K562 (cell line): ENCODE measurements around the gene LTBP1. TPM values are rescaled to one million over a fixed set of nuclear protein-coding genes. Genes with fewer than 3 reads are reported as not detected.

Experiments used
- ATAC-seq: fragments of 200-7000 bp; cut with Tn5 transposase; 3 replicates; pipeline ENCODE4 v1.9.1; 2020; ENCODE audit warnings: moderate library complexity
- BruUV-seq: library from RNA; stranded (reverse); fragments of 400-500 nt; replicated peaks from 2 replicates; lab custom pipeline; 2021; lab: Mats Ljungman, UMichigan
- CTCF ChIA-PET: fragments of 300-600 bp; formaldehyde crosslinking; extraction: SDS; loops from one replicate; lab custom pipeline; 2021; ENCODE audit warnings: low intra/inter-chr PET ratio; lab: Yijun Ruan, JAX
- POLR2A ChIA-PET: fragments of 300-600, 350-650 bp; sonication (Branson Sonifier 250); formaldehyde crosslinking; extraction: SDS; loops from one replicate; lab custom pipeline; 2021; ENCODE audit warnings: antibody characterized with exemption, inconsistent platforms; lab: Yijun Ruan, JAX
- DNase-seq, 4 experiments: peaks; one replicate each; pipeline versions ENCODE4 v3.0.0 to v3.0.0-alpha.2; 2011 to 2018; ENCODE audit warnings: low spot score in 3 of 4, mixed read lengths in 3 of 4; ENCODE audit errors: extremely low read depth in 1 of 4
- FAIRE-seq: peaks from 2 replicates; lab custom pipeline; 2011; peaks lifted over from hg19 to GRCh38; lab: Jason Lieb, UNC
- H2AFZ ChIP-seq: 2 replicates; pipeline ENCODE4 v1.6.0; 2011; ENCODE audit warnings: low read depth, low read length, control low read depth, inconsistent platforms
- H3K27ac ChIP-seq: fragments of 200-600 bp; 3 replicates; pipeline ENCODE4 v1.8.0; 2011; ENCODE audit warnings: low read depth, mild to moderate bottlenecking, control low read depth, inconsistent platforms, low read length, moderate library complexity, mixed read lengths; ENCODE audit errors: extremely low read depth
- H3K27me3 ChIP-seq, 2 experiments: fragments of 300-600 bp in 1 of 2; 2 replicates in 1 of 2; 3 replicates in 1 of 2; pipeline versions ENCODE4 v1.6.0 to v1.8.0; 2011; ENCODE audit warnings: inconsistent platforms in 2 of 2, low read length in 2 of 2, mild to moderate bottlenecking in 1 of 2, mixed read lengths in 1 of 2, moderate library complexity in 1 of 2; ENCODE audit not compliant: control insufficient read depth in 2 of 2, insufficient read depth in 2 of 2
- H3K36me3 ChIP-seq: fragments of 300-600 bp; 3 replicates; pipeline ENCODE4 v1.8.0; 2011; ENCODE audit warnings: mild to moderate bottlenecking, low read length, inconsistent platforms; ENCODE audit not compliant: control insufficient read depth, insufficient read depth
- H3K4me1 ChIP-seq, 2 experiments: fragments of 200-600 bp in 1 of 2; replicated peaks in 1 of 2; 2 replicates in 1 of 2; 3 replicates in 1 of 2; pipeline versions ENCODE4 v1.5.1 to v1.8.0; 2011; ENCODE audit warnings: inconsistent platforms in 2 of 2, low read length in 2 of 2, mild to moderate bottlenecking in 1 of 2, mixed read lengths in 1 of 2, moderate library complexity in 1 of 2; ENCODE audit not compliant: control insufficient read depth in 2 of 2, insufficient read depth in 2 of 2
- H3K4me2 ChIP-seq: 2 replicates; pipeline ENCODE4 v1.6.1; 2011; ENCODE audit warnings: low read length, control low read depth, inconsistent platforms, mixed read lengths; ENCODE audit not compliant: insufficient read depth
- H3K4me3 ChIP-seq: fragments of 200-600 bp; sonication (generic), shearing (Covaris generic); 2 replicates; pipeline ENCODE4 v1.5.1; 2016; ENCODE audit warnings: control low read depth, inconsistent platforms
- H3K79me2 ChIP-seq: fragments of 200-600 bp; 3 replicates; pipeline ENCODE4 v1.8.0; 2011; ENCODE audit warnings: low read length, inconsistent platforms; ENCODE audit not compliant: control insufficient read depth, insufficient read depth
- H3K9ac ChIP-seq, 2 experiments: 2 replicates each; pipeline versions ENCODE4 v1.6.0 to v1.6.1; 2011; ENCODE audit warnings: low read depth in 2 of 2, low read length in 2 of 2, control low read depth in 1 of 2, inconsistent platforms in 1 of 2, mild to moderate bottlenecking in 1 of 2, mixed read lengths in 1 of 2; ENCODE audit not compliant: insufficient read depth in 1 of 2
- H3K9me1 ChIP-seq: one replicate; pipeline ENCODE4 v1.6.0; 2011; ENCODE audit warnings: inconsistent platforms, mild to moderate bottlenecking, low read length, moderate library complexity; ENCODE audit not compliant: control insufficient read depth, insufficient read depth
- H3K9me3 ChIP-seq: replicated peaks from 2 replicates; pipeline ENCODE4 v1.5.1; 2011; ENCODE audit warnings: low read depth, low read length, inconsistent platforms; ENCODE audit not compliant: control insufficient read depth, insufficient read depth
- H4K20me1 ChIP-seq: replicated peaks from 2 replicates; pipeline ENCODE4 v1.6.1; 2011; ENCODE audit warnings: low read length, inconsistent platforms, mixed read lengths; ENCODE audit not compliant: control insufficient read depth, insufficient read depth
- CBX2 ChIP-seq: fragments of 200-600 bp; sonication (generic); IDR thresholded peaks from one replicate; pipeline ENCODE4 v1.6.1; 2012; ENCODE audit warnings: mild to moderate bottlenecking, low read length, inconsistent platforms; ENCODE audit not compliant: insufficient read depth, poor library complexity, severe bottlenecking
- DDX20 ChIP-seq: fragments of 450-650 bp; IDR thresholded peaks from 2 replicates; pipeline ENCODE4 v1.6.1; 2016; ENCODE audit warnings: missing genetic modification characterization, low read depth, mild to moderate bottlenecking, missing compliant biosample characterization, moderate library complexity
- DPF2 ChIP-seq: fragments of 450-650 bp; IDR thresholded peaks from 2 replicates; pipeline ENCODE4 v1.6.1; 2016
- EP300 ChIP-seq: IDR thresholded peaks from 2 replicates; pipeline ENCODE4 v1.6.1; 2012; ENCODE audit warnings: low read length, improper control_type of control experiment
- HDAC3 ChIP-seq: fragments of 450-650 bp; IDR thresholded peaks from 2 replicates; pipeline ENCODE4 v1.6.1; 2018; ENCODE audit warnings: borderline replicate concordance, mild to moderate bottlenecking, moderate library complexity; ENCODE audit not compliant: partially characterized antibody
- HMGN3 ChIP-seq: IDR thresholded peaks from 2 replicates; pipeline ENCODE4 v1.6.1; 2011; ENCODE audit warnings: borderline replicate concordance, low read depth, mild to moderate bottlenecking, mixed read lengths, low read length; ENCODE audit not compliant: insufficient read length; ENCODE audit errors: extremely low read depth
- MAFF ChIP-seq: IDR thresholded peaks from 2 replicates; pipeline ENCODE4 v1.6.1; 2012; ENCODE audit warnings: low read length, improper control_type of control experiment
- NUFIP1 ChIP-seq: fragments of 450-650 bp; IDR thresholded peaks from 2 replicates; pipeline ENCODE4 v1.6.1; 2018; ENCODE audit not compliant: partially characterized antibody
- RAD51 ChIP-seq: fragments of 450-650 bp; IDR thresholded peaks from 2 replicates; pipeline ENCODE4 v1.7.1; 2016; ENCODE audit warnings: low read depth, mild to moderate bottlenecking, borderline replicate concordance
- TOE1 ChIP-seq, 2 experiments: fragments of 450-650 bp in 1 of 2; sonication (generic) in 1 of 2; formaldehyde crosslinking in 1 of 2; IDR thresholded peaks; 2 replicates each; pipeline versions ENCODE4 v1.7.1 to v1.8.0; 2016 to 2022; ENCODE audit warnings: borderline replicate concordance in 2 of 2, mild to moderate bottlenecking in 2 of 2, antibody characterized with exemption in 1 of 2, inconsistent platforms in 1 of 2, low read depth in 1 of 2, missing genetic modification reagents in 1 of 2, moderate library complexity in 1 of 2
- ZNF41 ChIP-seq: fragments of 250-450 bp; sonication (Bioruptor Pico); conservative IDR thresholded peaks from 2 replicates; pipeline ENCODE4 v1.4.0; 2020; ENCODE audit warnings: mild to moderate bottlenecking
- WGBS: fragments of 100-300 bp; shearing (Covaris generic); methylation state at CpG from one replicate; pipeline ENCODE4 v1.1.6; 2016; ENCODE audit warnings: low coverage, mixed read lengths; ENCODE audit not compliant: insufficient coverage; ENCODE audit errors: missing lambda C conversion rate; 5-methylcytosine and 5-hydroxymethylcytosine counted together
- in situ Hi-C: fragments of 300-500 bp; cut with MboI; formaldehyde crosslinking; loops from 4 replicates; pipeline ENCODE4 v1.15.0; 2018; ENCODE audit warnings: inconsistent platforms, mixed read lengths
- intact Hi-C: fragments of 100-400 bp; cut with micrococcal nuclease; formaldehyde crosslinking; loops from 2 replicates; pipeline ENCODE4 v1.14.2; 2022
- polyA plus RNA-seq, 8 experiments: library from polyadenylated mRNA; depleted of rRNA in 4 of 8; stranded (reverse) in 5 of 8; unstranded in 3 of 8; fragments of >200 nt; fragmentation: Nextera tagmentation in 2 of 8; fragmentation: Illumina TruSeq in 1 of 8; extraction: Ambion mirVana in 2 of 8; extraction: Trizol in 1 of 8; gene quantifications; 2 replicates each; pipeline versions ENCODE4 v1.2.1 to v1.2.3, GENCODE V29; 2011 to 2014; ENCODE audit warnings: inconsistent platforms in 1 of 8, missing spikeins in 1 of 8
- total RNA-seq, 7 experiments: library from RNA; depleted of rRNA in 6 of 7; stranded (reverse); fragments of >200 nt in 6 of 7; fragmentation: Illumina TruSeq in 2 of 7; extraction: Trizol in 2 of 7; gene quantifications; 2 replicates each; pipeline versions ENCODE4 v1.2.1 to v1.2.3, GENCODE V29; 2011 to 2021; ENCODE audit warnings: low replicate concordance in 1 of 7
- TF ChIP-seq, protein P1 (sequence below): fragments of 450-650 bp; formaldehyde crosslinking; IDR thresholded peaks from 2 replicates; pipeline ENCODE4 v1.4.0; 2020; ENCODE audit warnings: mild to moderate bottlenecking, mixed read lengths

LTBP1 gene
- total and polyA plus RNA-seq, 9 of the 15 experiments (the other 6 are each of a cell fraction or from before 2014, with no cell fraction given) = 3.6 to 16.4 (median 8.5) TPM

DNA sequence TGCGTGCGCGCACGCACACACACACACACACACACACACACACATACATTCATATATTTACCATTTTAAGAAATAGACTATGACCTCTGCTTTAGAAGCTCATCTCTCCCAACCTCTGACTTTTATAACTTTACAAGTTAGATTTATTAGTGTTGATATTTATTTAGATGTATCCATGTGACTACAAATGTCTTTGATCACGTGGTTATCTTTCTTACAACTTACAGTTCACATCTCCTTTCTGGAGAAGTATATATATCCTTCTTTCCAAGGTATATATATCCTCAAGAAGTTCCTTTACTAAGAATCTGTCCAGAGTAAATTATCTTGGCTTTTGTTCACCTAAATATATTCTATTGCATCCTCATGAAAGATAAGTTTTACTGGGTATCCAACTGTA lies 16.3 kb upstream of the LTBP1 start:
- FAIRE-seq (no peak), DNase-seq (no peak), ATAC-seq (no peak)
- TF ChIP-seq, protein P1, sequence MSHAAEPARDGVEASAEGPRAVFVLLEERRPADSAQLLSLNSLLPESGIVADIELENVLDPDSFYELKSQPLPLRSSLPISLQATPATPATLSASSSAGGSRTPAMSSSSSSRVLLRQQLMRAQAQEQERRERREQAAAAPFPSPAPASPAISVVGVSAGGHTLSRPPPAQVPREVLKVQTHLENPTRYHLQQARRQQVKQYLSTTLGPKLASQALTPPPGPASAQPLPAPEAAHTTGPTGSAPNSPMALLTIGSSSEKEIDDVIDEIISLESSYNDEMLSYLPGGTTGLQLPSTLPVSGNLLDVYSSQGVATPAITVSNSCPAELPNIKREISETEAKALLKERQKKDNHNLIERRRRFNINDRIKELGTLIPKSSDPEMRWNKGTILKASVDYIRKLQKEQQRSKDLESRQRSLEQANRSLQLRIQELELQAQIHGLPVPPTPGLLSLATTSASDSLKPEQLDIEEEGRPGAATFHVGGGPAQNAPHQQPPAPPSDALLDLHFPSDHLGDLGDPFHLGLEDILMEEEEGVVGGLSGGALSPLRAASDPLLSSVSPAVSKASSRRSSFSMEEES = peak; percentile 70
- peak; percentile 64 for TF ChIP-seq RAD51
- TF ChIP-seq ZNF41 (CRISPR knock-in tag) = no peak
- POLR2A ChIA-PET = no interaction called here
- Histone ChIP-seq H3K9me3 (no peaks in the 10 kb centered on the region), H3K9ac (no peak overlapping the region), H3K27me3 (peaks cover 2 to 8% of the 10 kb centered on the region in 2 experiments; a peak in 1 of 5 replicates), H3K27ac (no peak overlapping the region), H4K20me1 (no peaks in the 10 kb centered on the region), H3K4me1 (peaks cover 0 to 7% of the 10 kb centered on the region in 2 experiments; a peak in 3 of 5 replicates), H3K9me1 (no peaks in the 10 kb centered on the region), H3K79me2 (no peaks in the 10 kb centered on the region), H3K4me3 (no peak overlapping the region), H3K4me2 (no peak overlapping the region), H2AFZ (peak overlapping the region; percentile 22; the same call in 1 of the 2 replicates), H3K36me3 (no peaks in the 10 kb centered on the region)
- 64% methylated on average over 5 of the region's 5 CpGs for WGBS
- no TSS peak for BruUV-seq
- intact Hi-C loops (no loop called here), in situ Hi-C loops (loop anchor here (25.0 kb wide), 1 partner anchor 657 kb away; the partner anchor contains the start of gene FAM98A)
- CTCF ChIA-PET = no interaction called here

DNA sequence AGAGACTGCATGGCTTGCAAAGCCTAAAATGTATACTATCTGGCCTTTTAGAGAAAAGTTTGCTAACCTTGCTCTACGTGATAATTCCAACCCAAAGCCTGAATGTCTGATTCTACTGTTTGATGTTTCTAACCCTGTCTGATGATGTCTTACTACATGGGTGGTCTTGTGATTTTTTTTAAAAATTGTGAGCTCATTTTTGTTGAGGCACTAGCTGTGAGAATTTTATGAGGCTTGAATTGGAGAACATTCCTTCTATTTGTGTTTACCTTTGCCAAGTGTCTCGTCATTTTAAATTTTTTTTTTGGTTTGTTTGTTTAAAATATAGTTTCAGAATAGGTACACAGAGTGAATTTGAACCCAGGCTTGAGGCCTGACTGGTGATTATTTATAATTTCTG lies 15.2 kb upstream of the LTBP1 start:
- Histone ChIP-seq H3K9me1 (no peaks in the 10 kb centered on the region), H3K36me3 (no peaks in the 10 kb centered on the region), H3K4me1 (peaks cover 0 to 7% of the 10 kb centered on the region in 2 experiments; a peak in 3 of 5 replicates), H2AFZ (peak overlapping the region; percentile 66), H3K27me3 (0 out of 5 replicates have a peak, but pooled peaks cover 0 to 4% of the 10 kb centered on the region in 2 experiments), H4K20me1 (no peaks in the 10 kb centered on the region), H3K27ac (no peak overlapping the region), H3K79me2 (no peaks in the 10 kb centered on the region), H3K4me3 (no peak overlapping the region), H3K9ac (no peak overlapping the region), H3K4me2 (no peak overlapping the region), H3K9me3 (no peaks in the 10 kb centered on the region)
- no peak for FAIRE-seq
- intact Hi-C loops (no loop called here), in situ Hi-C loops (loop anchor here (25.0 kb wide), 1 partner anchor 656 kb away; the partner anchor contains the start of gene FAM98A)
- ChIA-PET POLR2A (interaction anchor here (0.6 to 1.0 kb wide), 2 partner anchors 8 to 15 kb away, joined by 3 to 4 read pairs; partner anchors contain the start of gene LTBP1), CTCF (no interaction called here)
- ATAC-seq = no peak
- no peak for DNase-seq
- WGBS = 38% methylated on average over 2 of the region's 2 CpGs
- BruUV-seq = no TSS peak
- TF ChIP-seq NUFIP1 = no peak
- TF ChIP-seq DDX20 (tag) = no peak
- no peak for TF ChIP-seq HDAC3
- no peak for TF ChIP-seq EP300
- no peak for TF ChIP-seq CBX2
- TF ChIP-seq DPF2 = no peak
- TF ChIP-seq TOE1 (IDR thresholded peaks at IDR 0.05; ENCODE audit: borderline replicate concordance) = no peak
- no peak for TF ChIP-seq TOE1 (CRISPR knock-in tag; IDR thresholded peaks at IDR 0.05; ENCODE audit: borderline replicate concordance, low read depth)
- TF ChIP-seq, protein P1 = no peak
- no peak for TF ChIP-seq MAFF
- TF ChIP-seq HMGN3 = no peak
